Activated CD4-positive, CD25-positive, alpha-beta regulatory T cell treated with anti-CD3 and anti-CD28 coated beads, Interleukin-2, amount 50 U/mL, for 24 hours (primary cell): ENCODE data around the gene TIPARP.
A peak's percentile ranks its signal among the peaks of the same experiment; 100 is the strongest.
"Not testable (repeated sequence)": the region's sequence is repeated elsewhere in the genome, so short reads cannot be mapped to it uniquely, and the experiment has no call there.

Experiments
- ATAC-seq, 2 donors: fragments of 150-1000 bp; cut with Tn5 transposase; one replicate each; pipeline ENCODE4 v1.10.0; 2021; ENCODE audit warnings: mild to moderate bottlenecking in 1 of 2, moderate library complexity in 1 of 2

The TIPARP gene

GRCh38 chr3:156716105-156716862 is 41.9 kb downstream of the TIPARP start:
- ATAC-seq = no peak

GRCh38 chr3:156718622-156719306 is 44.4 kb downstream of the TIPARP start:
- no peak for ATAC-seq

- ATAC-seq = no peak
Observed at GRCh38 chr3:156720826-156721225, 46.4 kb downstream of the TIPARP start.

- ATAC-seq = peak in 1 of 2 donors; percentile 36
Observed at GRCh38 chr3:156721687-156722618, 47.6 kb downstream of the TIPARP start.

GRCh38 chr3:156723182-156723619 is 48.8 kb downstream of the TIPARP start:
- peak; percentile 72 to 74 for ATAC-seq

GRCh38 chr3:156725682-156726081 is 51.3 kb downstream of the TIPARP start:
- ATAC-seq = no peak

- no peak for ATAC-seq
Observed at GRCh38 chr3:156726456-156726855, 52.1 kb downstream of the TIPARP start.

GRCh38 chr3:156727519-156728205 is 53.3 kb downstream of the TIPARP start:
- no peak for ATAC-seq

GRCh38 chr3:156728267-156728985 is 54.0 kb downstream of the TIPARP start:
- no peak for ATAC-seq

GRCh38 chr3:156729460-156730179 is 55.2 kb downstream of the TIPARP start:
- no peak for ATAC-seq

GRCh38 chr3:156731813-156732212 is 57.4 kb downstream of the TIPARP start:
- ATAC-seq = no peak

- no peak for ATAC-seq
Observed at GRCh38 chr3:156732261-156732660, 57.9 kb downstream of the TIPARP start.

- no peak for ATAC-seq
Observed at GRCh38 chr3:156732715-156733421, 58.5 kb downstream of the TIPARP start.

GRCh38 chr3:156734661-156735060 is 60.3 kb downstream of the TIPARP start:
- not testable (repeated sequence) for ATAC-seq

- no peak for ATAC-seq
Observed at GRCh38 chr3:156735471-156735870, 61.1 kb downstream of the TIPARP start.

- not testable (repeated sequence) for ATAC-seq
Observed at GRCh38 chr3:156737049-156737448, 62.7 kb downstream of the TIPARP start.

GRCh38 chr3:156738251-156738650 is 63.9 kb downstream of the TIPARP start:
- ATAC-seq = no peak

- no peak for ATAC-seq
Observed at GRCh38 chr3:156739976-156740375, 65.6 kb downstream of the TIPARP start.

GRCh38 chr3:156740581-156740980 is 66.2 kb downstream of the TIPARP start:
- ATAC-seq = not testable (repeated sequence)

- ATAC-seq = no peak
Observed at GRCh38 chr3:156741935-156742334, 67.5 kb downstream of the TIPARP start.
